ENCODE results near the gene AGBL4.
A peak's percentile ranks its signal among the peaks of the same experiment; 100 is the strongest.

Gene AGBL4

GRCh38 chr1:48710318-48710717, 1313.4 kb downstream of the AGBL4 start:
- DNase-seq = no peak

- no peak for DNase-seq
Measured at GRCh38 chr1:48704736-48705135, 1319.0 kb downstream of the AGBL4 start.

GRCh38 chr1:48701445-48701844, 1322.3 kb downstream of the AGBL4 start:
- no peak for DNase-seq

GRCh38 chr1:48697066-48697707, 1326.6 kb downstream of the AGBL4 start:
- peak; percentile 50 for DNase-seq

- no peak for DNase-seq
Measured at GRCh38 chr1:48695161-48695560, 1328.6 kb downstream of the AGBL4 start.

GRCh38 chr1:48693674-48694320, 1330.0 kb downstream of the AGBL4 start:
- DNase-seq = no peak

- DNase-seq = no peak
Measured at GRCh38 chr1:48693180-48693579, 1330.6 kb downstream of the AGBL4 start.

GRCh38 chr1:48692235-48692634, 1331.5 kb downstream of the AGBL4 start:
- no peak for DNase-seq

- no peak for DNase-seq
Measured at GRCh38 chr1:48691429-48692001, 1332.2 kb downstream of the AGBL4 start.

GRCh38 chr1:48688102-48688760, 1335.5 kb downstream of the AGBL4 start:
- DNase-seq = no peak

- no peak for DNase-seq
Measured at GRCh38 chr1:48687282-48688045, 1336.3 kb downstream of the AGBL4 start.

GRCh38 chr1:48686159-48686558, 1337.6 kb downstream of the AGBL4 start:
- no peak for DNase-seq

GRCh38 chr1:48684381-48684780, 1339.4 kb downstream of the AGBL4 start:
- DNase-seq = no peak

- no peak for DNase-seq
Measured at GRCh38 chr1:48683839-48684238, 1339.9 kb downstream of the AGBL4 start.

GRCh38 chr1:48681476-48682305, 1342.1 kb downstream of the AGBL4 start:
- no peak for DNase-seq

- no peak for DNase-seq
Measured at GRCh38 chr1:48680411-48681035, 1343.2 kb downstream of the AGBL4 start.

GRCh38 chr1:48679859-48680258, 1343.9 kb downstream of the AGBL4 start:
- no peak for DNase-seq

GRCh38 chr1:48678710-48679505, 1344.8 kb downstream of the AGBL4 start:
- DNase-seq = no peak

GRCh38 chr1:48677306-48678287, 1346.2 kb downstream of the AGBL4 start:
- peak; percentile 39 for DNase-seq

- no peak for DNase-seq
Measured at GRCh38 chr1:48676822-48677221, 1346.9 kb downstream of the AGBL4 start.

Data from stimulated activated CD4-positive, alpha-beta T cell treated with anti-CD3 and anti-CD28 coated beads, Interleukin-1b, Interleukin-23, amount 100 ng/mL, for 48 hours (primary cell).